GM23338 (cell line): ENCODE results near the gene IL18R1. TPM values are rescaled to one million over a fixed set of nuclear protein-coding genes. Genes with fewer than 3 reads are reported as not detected.

Experiments
- ATAC-seq: fragments of 200-7000 bp; cut with Tn5 transposase; 3 replicates; pipeline ENCODE4 v1.9.1; 2020
- DNase-seq: peaks from one replicate; pipeline ENCODE4 v3.0.0-alpha.2; 2015; ENCODE audit warnings: low spot score
- H2AFZ ChIP-seq: fragments of 200-600 bp; sonication (generic); 2 replicates; pipeline ENCODE4 v1.8.0; 2016; ENCODE audit warnings: antibody characterized with exemption, mild to moderate bottlenecking, moderate library complexity
- H3F3A ChIP-seq: fragments of 200-600 bp; sonication (generic); replicated peaks from 2 replicates; pipeline ENCODE4 v1.8.0; 2017; ENCODE audit warnings: antibody characterized with exemption, mixed run types, low read depth
- H3K27ac ChIP-seq: fragments of 200-600 bp; sonication (generic); 2 replicates; pipeline ENCODE4 v1.6.1; 2016; ENCODE audit warnings: low read depth
- H3K27me3 ChIP-seq: fragments of 200-600 bp; sonication (generic); 2 replicates; pipeline ENCODE4 v1.8.0; 2016; ENCODE audit warnings: mild to moderate bottlenecking, mixed run types, moderate library complexity; ENCODE audit not compliant: insufficient read depth
- H3K36me3 ChIP-seq: fragments of 200-600 bp; sonication (generic); 2 replicates; pipeline ENCODE4 v1.8.0; 2016; ENCODE audit warnings: mild to moderate bottlenecking; ENCODE audit not compliant: insufficient read depth
- H3K4me1 ChIP-seq: fragments of 200-600 bp; sonication (generic); 2 replicates; pipeline ENCODE4 v1.8.0; 2016; ENCODE audit warnings: mild to moderate bottlenecking, moderate library complexity; ENCODE audit not compliant: insufficient read depth
- H3K4me2 ChIP-seq: fragments of 200-600 bp; sonication (generic); 2 replicates; pipeline ENCODE4 v1.7.1; 2017; ENCODE audit warnings: mixed run types
- H3K4me3 ChIP-seq: fragments of 200-600 bp; sonication (generic); 2 replicates; pipeline ENCODE4 v1.6.1; 2016; ENCODE audit warnings: mixed run types
- H3K79me2 ChIP-seq: fragments of 200-600 bp; sonication (generic); replicated peaks from 2 replicates; pipeline ENCODE4 v1.8.0; 2017; ENCODE audit warnings: mild to moderate bottlenecking; ENCODE audit not compliant: insufficient read depth
- H3K9me2 ChIP-seq: fragments of 200-600 bp; sonication (generic); 2 replicates; pipeline ENCODE4 v1.8.0; 2017; ENCODE audit not compliant: insufficient read depth
- H4K20me1 ChIP-seq: fragments of 200-600 bp; sonication (generic); replicated peaks from 2 replicates; pipeline ENCODE4 v1.8.0; 2017; ENCODE audit warnings: mild to moderate bottlenecking; ENCODE audit not compliant: insufficient read depth
- H3K27ac Mint-ChIP-seq: 2 replicates; pipeline ENCODE4 v1.8.0; 2020; ENCODE audit warnings: inconsistent platforms, mild to moderate bottlenecking, moderate library complexity, mixed read lengths
- H3K27me3 Mint-ChIP-seq: 3 replicates; pipeline ENCODE4 v1.8.0; 2022; ENCODE audit warnings: low read depth, mild to moderate bottlenecking, moderate library complexity, mixed read lengths, inconsistent platforms; ENCODE audit not compliant: insufficient read depth, poor library complexity
- H3K36me3 Mint-ChIP-seq: 3 replicates; pipeline ENCODE4 v1.8.0; 2021; ENCODE audit warnings: low read depth, mild to moderate bottlenecking, inconsistent platforms, moderate library complexity, mixed read lengths
- H3K4me1 Mint-ChIP-seq: 3 replicates; pipeline ENCODE4 v1.8.0; 2020; ENCODE audit warnings: mild to moderate bottlenecking, inconsistent platforms, mixed read lengths
- H3K4me3 Mint-ChIP-seq: 3 replicates; pipeline ENCODE4 v1.8.0; 2021; ENCODE audit warnings: moderate library complexity, mild to moderate bottlenecking, inconsistent platforms, mixed read lengths
- H3K9me3 Mint-ChIP-seq: 3 replicates; pipeline ENCODE4 v1.8.0; 2020; ENCODE audit warnings: moderate library complexity, mild to moderate bottlenecking, inconsistent platforms, mixed read lengths
- CTCF ChIP-seq, 2 experiments: fragments of 200-600 bp in 1 of 2; sonication (generic) in 1 of 2; conservative IDR thresholded peaks; 2 replicates each; pipeline versions ENCODE4 v1.5.1 to v1.6.1; 2016 to 2017; ENCODE audit warnings: antibody characterized with exemption in 2 of 2, low read depth in 2 of 2, mild to moderate bottlenecking in 2 of 2, moderate library complexity in 1 of 2
- EZH2 ChIP-seq: fragments of 200-600 bp; sonication (generic); IDR thresholded peaks from one replicate; pipeline ENCODE4 v1.8.0; 2017; ENCODE audit warnings: antibody characterized with exemption, mild to moderate bottlenecking, low read depth; ENCODE audit not compliant: unreplicated experiment
- EZH2phosphoT487 ChIP-seq: fragments of 200-600 bp; sonication (generic); IDR thresholded peaks from one replicate; pipeline ENCODE4 v1.8.1; 2018; ENCODE audit warnings: antibody characterized with exemption; ENCODE audit not compliant: unreplicated experiment
- JUNB ChIP-seq: IDR thresholded peaks from one replicate; pipeline ENCODE4 v1.6.1; 2016; ENCODE audit warnings: antibody characterized with exemption; ENCODE audit not compliant: unreplicated experiment
- NANOG ChIP-seq: IDR thresholded peaks from 2 replicates; pipeline ENCODE4 v1.6.1; 2016; ENCODE audit warnings: antibody characterized with exemption, borderline replicate concordance
- POLR2AphosphoS5 ChIP-seq: IDR thresholded peaks from 2 replicates; pipeline ENCODE4 v1.6.1; 2016; ENCODE audit warnings: antibody characterized with exemption, low read depth
- REST ChIP-seq: IDR thresholded peaks from one replicate; pipeline ENCODE4 v1.6.1; 2018; ENCODE audit warnings: antibody characterized with exemption; ENCODE audit not compliant: unreplicated experiment
- STAT1 ChIP-seq: IDR thresholded peaks from one replicate; pipeline ENCODE4 v1.6.1; 2016; ENCODE audit warnings: antibody characterized with exemption; ENCODE audit not compliant: unreplicated experiment
- ZNF331 ChIP-seq: fragments of 250-450 bp; sonication (Bioruptor Pico); IDR thresholded peaks from 2 replicates; pipeline ENCODE4 v1.5.0; 2020; ENCODE audit warnings: low read depth, mild to moderate bottlenecking, moderate library complexity
- ZNF462 ChIP-seq: fragments of 250-450 bp; sonication (Bioruptor Pico); IDR thresholded peaks from 2 replicates; pipeline ENCODE4 v1.5.0; 2020; ENCODE audit warnings: mild to moderate bottlenecking, moderate library complexity
- polyA plus RNA-seq: library from polyadenylated mRNA; unstranded; fragments of >200 nt; fragmentation: Nextera tagmentation; extraction: Ambion mirVana; gene quantifications from 2 replicates; pipeline ENCODE4 v1.2.1, GENCODE V29; 2016
- total RNA-seq: library from RNA; depleted of rRNA; stranded (reverse); fragments of >200 nt; shearing (Covaris generic); gene quantifications from 2 replicates; pipeline ENCODE4 v1.2.3, GENCODE V29; 2014

IL18R1 gene
- total and polyA plus RNA-seq, 2 experiments from 2014 or later, result 0.17 to 0.39 TPM

- no peak overlapping the region for H3K4me2 ChIP-seq
- H3K4me1 ChIP-seq, result no peaks in the 10 kb centered on the region
- no peak overlapping the region for H3K27ac ChIP-seq
- Mint-ChIP-seq H3K4me3 (no peak overlapping the region), H3K4me1 (no peaks in the 10 kb centered on the region), H3K36me3 (peaks cover 15% of the 10 kb centered on the region), H3K27ac (no peak overlapping the region), H3K27me3 (no peaks in the 10 kb centered on the region), H3K9me3 (peaks cover 55% of the 10 kb centered on the region)
- H2AFZ ChIP-seq, result no peak overlapping the region
- DNase-seq, result no peak
- 0 out of 2 replicates have a peak, but pooled peaks cover 3% of the 10 kb centered on the region for H3K9me2 ChIP-seq
- no peaks in the 10 kb centered on the region for H3K27me3 ChIP-seq
- H3K4me3 ChIP-seq, result no peak overlapping the region
- ATAC-seq, result no peak
- no peaks in the 10 kb centered on the region for H3K79me2 ChIP-seq
- TF ChIP-seq REST (no peak), JUNB (no peak), ZNF331 (CRISPR knock-in tag) (no peak), STAT1 (no peak), EZH2 (no peak)
- H4K20me1 ChIP-seq, result no peaks in the 10 kb centered on the region
- no peaks in the 10 kb centered on the region for H3K36me3 ChIP-seq
- H3F3A ChIP-seq, result no peaks in the 10 kb centered on the region
Measured at GRCh38 chr2:102383722-102384121, 28.1 kb downstream of the IL18R1 start.

- peaks cover 40% of the 10 kb centered on the region for H3K9me3 Mint-ChIP-seq
- Histone ChIP-seq H3K4me3 (no peak overlapping the region), H4K20me1 (no peaks in the 10 kb centered on the region), H3K4me1 (no peaks in the 10 kb centered on the region), H2AFZ (no peak overlapping the region), H3K9me2 (0 out of 2 replicates have a peak, but pooled peaks cover 3% of the 10 kb centered on the region), H3K79me2 (no peaks in the 10 kb centered on the region), H3K36me3 (no peaks in the 10 kb centered on the region), H3K27ac (no peak overlapping the region), H3K4me2 (no peak overlapping the region), H3K27me3 (no peaks in the 10 kb centered on the region), H3F3A (no peaks in the 10 kb centered on the region)
- H3K27me3 Mint-ChIP-seq, result no peaks in the 10 kb centered on the region
- no peaks in the 10 kb centered on the region for H3K4me1 Mint-ChIP-seq
- ATAC-seq (no peak), DNase-seq (no peak)
- H3K36me3 Mint-ChIP-seq, result peaks cover 9% of the 10 kb centered on the region
- H3K4me3 Mint-ChIP-seq, result no peak overlapping the region
- no peak overlapping the region for H3K27ac Mint-ChIP-seq
- TF ChIP-seq EZH2phosphoT487 (no peak), STAT1 (no peak), ZNF462 (CRISPR knock-in tag) (no peak), ZNF331 (CRISPR knock-in tag) (no peak), CTCF (conservative IDR thresholded peaks at IDR 0.05; ENCODE audit: low read depth in 2 of 2) (no peak), POLR2AphosphoS5 (no peak), EZH2 (no peak), JUNB (no peak), NANOG (no peak)
Measured at GRCh38 chr2:102385522-102385921, 29.9 kb downstream of the IL18R1 start.
